ENCODE measurements around the gene DUSP28.
"Not testable (repeated sequence)": the region's sequence is repeated elsewhere in the genome, so short reads cannot be mapped to it uniquely, and the experiment has no call there.

Gene DUSP28

GRCh38 chr2:240539101-240539500 is 21.1 kb upstream of the DUSP28 start:
- no CpG with 5 or more reads among the region's 17 CpGs for whole genome bisulfite sequencing (ENCODE audit: extremely low coverage, insufficient coverage, low lambda C conversion rate)
- H3K4ac ChIP-seq (ENCODE audit: low read depth, low read length); H3K4me3 ChIP-seq (ENCODE audit: low read length); H3K36me3 ChIP-seq (ENCODE audit: control insufficient read depth, insufficient read depth, low read length); H4K5ac ChIP-seq (ENCODE audit: low read length); H3K9ac ChIP-seq (ENCODE audit: low read length); H3K4me1 ChIP-seq (ENCODE audit: control insufficient read depth, low read depth, low read length); H3K23ac ChIP-seq (ENCODE audit: low read length); H3K27ac ChIP-seq (ENCODE audit: low read depth, low read length); H3K18ac ChIP-seq (ENCODE audit: low read length); H3K79me2 ChIP-seq (ENCODE audit: control insufficient read depth, insufficient read depth, low read length); H3K56ac ChIP-seq (ENCODE audit: low read length); H4K8ac ChIP-seq (ENCODE audit: low read depth, low read length); H3K79me1 ChIP-seq (ENCODE audit: low read length); H2BK15ac ChIP-seq (replicated peaks; ENCODE audit: low read depth); H2AK5ac ChIP-seq (ENCODE audit: low read length); H3K4me2 ChIP-seq (ENCODE audit: low read length); H2BK120ac ChIP-seq (ENCODE audit: low read depth, low read length); DNase-seq; H2BK5ac ChIP-seq (ENCODE audit: low read length); H3K27me3 ChIP-seq (ENCODE audit: insufficient read depth, low read length, poor library complexity): not testable (repeated sequence)

GRCh38 chr2:240539906-240540305 is 20.3 kb upstream of the DUSP28 start:
- Histone ChIP-seq H3K36me3 (ENCODE audit: control insufficient read depth, insufficient read depth, low read length) (no peaks in the 10 kb centered on the region), H3K27me3 (ENCODE audit: insufficient read depth, low read length, poor library complexity) (no peaks in the 10 kb centered on the region), H2BK5ac (ENCODE audit: low read length) (no peak overlapping the region), H4K5ac (ENCODE audit: low read length) (no peak overlapping the region), H3K79me2 (ENCODE audit: control insufficient read depth, insufficient read depth, low read length) (no peaks in the 10 kb centered on the region), H3K4me3 (ENCODE audit: low read length) (no peak overlapping the region), H3K9ac (ENCODE audit: low read length) (no peak overlapping the region), H3K79me1 (ENCODE audit: low read length) (no peaks in the 10 kb centered on the region), H3K23ac (ENCODE audit: low read length) (no peak overlapping the region), H3K4ac (ENCODE audit: low read depth, low read length) (no peak overlapping the region), H3K4me1 (ENCODE audit: control insufficient read depth, low read depth, low read length) (no peaks in the 10 kb centered on the region), H3K27ac (ENCODE audit: low read depth, low read length) (no peak overlapping the region), H3K18ac (ENCODE audit: low read length) (no peak overlapping the region), H2BK120ac (ENCODE audit: low read depth, low read length) (no peak overlapping the region), H2BK15ac (replicated peaks; ENCODE audit: low read depth) (no peak overlapping the region), H4K8ac (ENCODE audit: low read depth, low read length) (no peak overlapping the region), H3K4me2 (ENCODE audit: low read length) (no peak overlapping the region), H2AK5ac (ENCODE audit: low read length) (no peak overlapping the region), H3K56ac (ENCODE audit: low read length) (no peak overlapping the region)
- DNase-seq, result no peak

GRCh38 chr2:240551288-240551687 is 8.9 kb upstream of the DUSP28 start:
- no peak overlapping the region for H2BK5ac ChIP-seq (ENCODE audit: low read length)
- no peaks in the 10 kb centered on the region for H3K4me1 ChIP-seq (ENCODE audit: control insufficient read depth, low read depth, low read length)
- no peaks in the 10 kb centered on the region for H3K36me3 ChIP-seq (ENCODE audit: control insufficient read depth, insufficient read depth, low read length)
- H2BK15ac ChIP-seq (replicated peaks; ENCODE audit: low read depth), result no peak overlapping the region
- no peak overlapping the region for H3K4me2 ChIP-seq (ENCODE audit: low read length)
- no peak overlapping the region for H3K4ac ChIP-seq (ENCODE audit: low read depth, low read length)
- DNase-seq, result no peak
- no peak overlapping the region for H2BK120ac ChIP-seq (ENCODE audit: low read depth, low read length)
- H3K4me3 ChIP-seq (ENCODE audit: low read length), result no peak overlapping the region
- no peaks in the 10 kb centered on the region for H3K27me3 ChIP-seq (ENCODE audit: insufficient read depth, low read length, poor library complexity)
- H3K79me1 ChIP-seq (ENCODE audit: low read length), result no peaks in the 10 kb centered on the region
- no peak overlapping the region for H3K18ac ChIP-seq (ENCODE audit: low read length)
- H3K23ac ChIP-seq (ENCODE audit: low read length), result no peak overlapping the region
- H3K79me2 ChIP-seq (ENCODE audit: control insufficient read depth, insufficient read depth, low read length), result no peaks in the 10 kb centered on the region
- H4K8ac ChIP-seq (ENCODE audit: low read depth, low read length), result no peak overlapping the region
- H3K56ac ChIP-seq (ENCODE audit: low read length), result no peak overlapping the region
- no peak overlapping the region for H2AK5ac ChIP-seq (ENCODE audit: low read length)
- WGBS (ENCODE audit: extremely low coverage, insufficient coverage, low lambda C conversion rate), result no CpG with 5 or more reads among the region's 4 CpGs
- no peak overlapping the region for H3K9ac ChIP-seq (ENCODE audit: low read length)
- H3K27ac ChIP-seq (ENCODE audit: low read depth, low read length), result no peak overlapping the region
- no peak overlapping the region for H4K5ac ChIP-seq (ENCODE audit: low read length)

GRCh38 chr2:240551811-240552210 is 8.3 kb upstream of the DUSP28 start:
- H3K79me2 ChIP-seq (ENCODE audit: control insufficient read depth, insufficient read depth, low read length), result no peaks in the 10 kb centered on the region
- H3K27me3 ChIP-seq (ENCODE audit: insufficient read depth, low read length, poor library complexity), result no peaks in the 10 kb centered on the region
- no peak overlapping the region for H2BK15ac ChIP-seq (replicated peaks; ENCODE audit: low read depth)
- no peaks in the 10 kb centered on the region for H3K36me3 ChIP-seq (ENCODE audit: control insufficient read depth, insufficient read depth, low read length)
- H3K23ac ChIP-seq (ENCODE audit: low read length), result no peak overlapping the region
- no peak overlapping the region for H4K8ac ChIP-seq (ENCODE audit: low read depth, low read length)
- no CpG with 5 or more reads among the region's 1 CpG for WGBS (ENCODE audit: extremely low coverage, insufficient coverage, low lambda C conversion rate)
- no peak overlapping the region for H3K27ac ChIP-seq (ENCODE audit: low read depth, low read length)
- DNase-seq, result no peak
- no peak overlapping the region for H2BK120ac ChIP-seq (ENCODE audit: low read depth, low read length)
- H3K56ac ChIP-seq (ENCODE audit: low read length), result no peak overlapping the region
- no peak overlapping the region for H2AK5ac ChIP-seq (ENCODE audit: low read length)
- no peak overlapping the region for H3K9ac ChIP-seq (ENCODE audit: low read length)
- H3K4ac ChIP-seq (ENCODE audit: low read depth, low read length), result no peak overlapping the region
- no peaks in the 10 kb centered on the region for H3K79me1 ChIP-seq (ENCODE audit: low read length)
- no peak overlapping the region for H2BK5ac ChIP-seq (ENCODE audit: low read length)
- no peak overlapping the region for H4K5ac ChIP-seq (ENCODE audit: low read length)
- H3K4me3 ChIP-seq (ENCODE audit: low read length), result no peak overlapping the region
- H3K4me1 ChIP-seq (ENCODE audit: control insufficient read depth, low read depth, low read length), result no peaks in the 10 kb centered on the region
- H3K18ac ChIP-seq (ENCODE audit: low read length), result no peak overlapping the region
- no peak overlapping the region for H3K4me2 ChIP-seq (ENCODE audit: low read length)

- Histone ChIP-seq H4K8ac (ENCODE audit: low read depth, low read length) (no peak overlapping the region), H3K23ac (ENCODE audit: low read length) (no peak overlapping the region), H4K5ac (ENCODE audit: low read length) (no peak overlapping the region), H2BK5ac (ENCODE audit: low read length) (no peak overlapping the region), H2BK15ac (replicated peaks; ENCODE audit: low read depth) (no peak overlapping the region), H3K4me3 (ENCODE audit: low read length) (no peak overlapping the region), H3K9ac (ENCODE audit: low read length) (no peak overlapping the region), H3K27me3 (ENCODE audit: insufficient read depth, low read length, poor library complexity) (no peaks in the 10 kb centered on the region), H3K18ac (ENCODE audit: low read length) (no peak overlapping the region), H3K79me1 (ENCODE audit: low read length) (no peaks in the 10 kb centered on the region), H3K4me1 (ENCODE audit: control insufficient read depth, low read depth, low read length) (no peaks in the 10 kb centered on the region), H2BK120ac (ENCODE audit: low read depth, low read length) (no peak overlapping the region), H2AK5ac (ENCODE audit: low read length) (no peak overlapping the region), H3K79me2 (ENCODE audit: control insufficient read depth, insufficient read depth, low read length) (no peaks in the 10 kb centered on the region), H3K27ac (ENCODE audit: low read depth, low read length) (no peak overlapping the region), H3K4ac (ENCODE audit: low read depth, low read length) (no peak overlapping the region), H3K36me3 (ENCODE audit: control insufficient read depth, insufficient read depth, low read length) (no peaks in the 10 kb centered on the region), H3K56ac (ENCODE audit: low read length) (no peak overlapping the region), H3K4me2 (ENCODE audit: low read length) (no peak overlapping the region)
- DNase-seq, result no peak
- no CpG with 5 or more reads among the region's 7 CpGs for WGBS (ENCODE audit: extremely low coverage, insufficient coverage, low lambda C conversion rate)
Measured at GRCh38 chr2:240553956-240554480, 6.1 kb upstream of the DUSP28 start.

GRCh38 chr2:240554767-240555493 is 5.2 kb upstream of the DUSP28 start:
- DNase-seq, result no peak
- H3K36me3 ChIP-seq (ENCODE audit: control insufficient read depth, insufficient read depth, low read length), result no peaks in the 10 kb centered on the region

More at GRCh38 chr2:240554767-240555493, 5.2 kb upstream of the DUSP28 start:
- Histone ChIP-seq H3K18ac (ENCODE audit: low read length) (no peak overlapping the region), H3K4me3 (ENCODE audit: low read length) (no peak overlapping the region), H3K79me2 (ENCODE audit: control insufficient read depth, insufficient read depth, low read length) (no peaks in the 10 kb centered on the region), H2BK120ac (ENCODE audit: low read depth, low read length) (no peak overlapping the region), H2AK5ac (ENCODE audit: low read length) (no peak overlapping the region), H3K9ac (ENCODE audit: low read length) (no peak overlapping the region), H2BK5ac (ENCODE audit: low read length) (no peak overlapping the region), H4K8ac (ENCODE audit: low read depth, low read length) (no peak overlapping the region), H3K79me1 (ENCODE audit: low read length) (peaks cover 3% of the 10 kb centered on the region), H3K4me1 (ENCODE audit: control insufficient read depth, low read depth, low read length) (peaks cover 5% of the 10 kb centered on the region), H3K23ac (ENCODE audit: low read length) (no peak overlapping the region), H3K56ac (ENCODE audit: low read length) (no peak overlapping the region), H3K4me2 (ENCODE audit: low read length) (no peak overlapping the region), H3K27me3 (ENCODE audit: insufficient read depth, low read length, poor library complexity) (no peaks in the 10 kb centered on the region), H4K5ac (ENCODE audit: low read length) (no peak overlapping the region), H3K4ac (ENCODE audit: low read depth, low read length) (no peak overlapping the region), H3K27ac (ENCODE audit: low read depth, low read length) (no peak overlapping the region), H2BK15ac (replicated peaks; ENCODE audit: low read depth) (no peak overlapping the region)
- no CpG with 5 or more reads among the region's 17 CpGs for WGBS (ENCODE audit: extremely low coverage, insufficient coverage, low lambda C conversion rate)
